Cerebellar cortex (tissue), 1 donor: ENCODE data around the gene EXT2.

Experiments used
- DNase-seq: peaks from one replicate; pipeline ENCODE4 v3.0.0-alpha.2; 2015; ENCODE audit warnings: low spot score

The EXT2 gene

DNA sequence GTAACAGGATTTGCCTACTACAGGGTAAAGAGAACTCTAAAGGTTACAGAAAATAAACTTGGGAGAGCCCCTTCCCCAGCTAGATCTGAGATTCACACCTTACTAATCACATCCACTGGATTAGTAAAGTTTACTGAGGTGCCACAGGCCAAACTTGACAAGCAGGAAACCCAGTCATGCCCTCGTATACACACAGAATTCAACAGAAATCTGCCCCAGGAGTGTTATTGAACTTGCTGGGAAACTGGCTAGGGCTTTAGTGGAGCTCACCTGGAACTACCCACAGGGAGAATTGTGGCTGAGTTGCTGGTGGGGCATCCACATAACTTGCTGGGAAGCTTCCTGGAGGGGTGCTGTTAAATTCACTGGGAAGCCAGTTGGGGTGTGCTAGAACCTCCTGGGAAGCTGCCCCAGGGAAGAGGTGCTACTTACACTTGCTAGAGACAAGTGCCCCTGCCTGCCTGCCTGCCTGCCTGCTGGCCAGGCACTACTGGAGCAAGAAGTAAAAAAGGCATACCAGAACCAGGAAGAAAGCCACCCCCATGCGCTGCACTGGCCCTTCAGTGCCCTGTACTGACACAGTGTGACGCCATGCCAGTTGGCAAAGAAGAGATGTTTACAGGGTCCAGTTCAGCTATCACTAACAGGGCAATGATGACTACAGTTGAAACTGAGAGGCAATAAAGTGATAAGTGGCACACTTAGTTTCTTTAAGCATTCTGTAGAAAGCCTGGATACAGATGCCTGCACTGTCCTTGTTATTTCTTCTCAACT, 108.0 kb downstream of the EXT2 start:
- DNase-seq = no peak

DNA sequence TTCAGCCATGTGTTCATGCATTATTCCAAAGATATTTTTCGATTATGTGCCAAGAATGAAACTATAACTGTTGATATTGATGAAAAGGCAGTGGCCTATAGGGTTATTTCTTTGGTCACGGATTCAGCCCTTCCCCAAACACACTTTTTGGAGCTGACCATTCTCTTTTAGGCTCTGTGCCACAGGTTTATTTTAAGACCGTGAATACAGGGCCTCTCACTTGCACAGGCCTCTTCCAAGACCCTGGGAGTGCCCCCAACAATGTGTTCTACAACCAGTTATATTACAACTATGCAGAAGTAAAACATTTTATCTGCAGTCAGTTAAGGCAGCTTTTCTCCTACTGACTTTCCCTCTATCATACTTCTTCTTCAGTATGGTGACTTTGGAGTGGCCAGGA, 109.9 kb downstream of the EXT2 start:
- DNase-seq = no peak

- no peak for DNase-seq
Measured at GRCh38 chr11:44205836-44206235, 110.4 kb downstream of the EXT2 start.

- no peak for DNase-seq
Measured at GRCh38 chr11:44207292-44207691, 111.8 kb downstream of the EXT2 start.

DNA sequence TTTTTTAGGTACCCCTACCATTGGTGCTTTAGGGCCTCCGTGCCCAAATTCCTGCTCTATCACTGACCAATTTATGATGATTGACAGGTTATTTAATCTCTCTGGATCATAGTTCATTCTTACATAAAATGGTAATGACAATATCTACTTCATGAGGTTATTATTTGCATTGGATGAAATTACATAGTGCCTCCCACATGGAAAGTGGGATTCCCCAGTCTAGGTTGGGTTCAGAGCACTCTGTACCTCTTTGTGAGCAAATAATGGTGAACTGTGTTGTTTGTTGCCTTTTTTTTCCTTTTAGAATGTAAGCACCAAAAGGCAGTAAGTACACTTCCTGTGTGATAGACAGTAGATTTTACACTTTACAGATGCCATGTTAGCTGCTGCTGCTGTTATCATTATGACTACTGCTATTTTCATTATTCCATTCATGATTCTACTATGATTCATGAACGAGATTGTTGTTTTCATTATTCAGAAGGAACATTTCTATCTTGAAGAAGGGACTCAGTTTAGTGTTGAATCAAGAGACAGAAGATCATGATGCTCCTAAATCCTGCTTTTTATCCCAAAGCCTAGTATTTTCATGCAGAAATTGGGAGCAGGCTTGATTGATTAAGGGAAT, 113.6 kb downstream of the EXT2 start:
- no peak for DNase-seq

- DNase-seq = no peak
Measured at GRCh38 chr11:44212128-44212527, 116.7 kb downstream of the EXT2 start.

DNA sequence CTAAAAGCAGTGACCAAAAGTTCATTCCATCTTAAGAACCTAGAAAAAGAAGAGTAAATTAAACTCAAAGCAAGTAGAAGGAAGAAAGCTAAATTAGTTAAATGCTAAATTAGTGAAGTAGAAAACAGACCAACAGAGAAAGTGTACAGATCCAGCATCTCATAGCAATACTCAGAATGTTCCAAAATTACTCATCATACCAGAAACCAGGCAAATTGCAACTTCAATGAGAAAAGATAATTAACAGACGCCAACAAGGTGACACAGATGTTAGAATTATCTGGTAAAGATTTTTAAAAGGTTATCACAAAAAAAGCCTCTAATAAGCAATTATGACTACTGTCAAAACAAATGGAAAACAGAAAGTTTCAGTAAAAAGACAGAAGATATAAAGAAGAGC, 117.7 kb downstream of the EXT2 start:
- DNase-seq = no peak

DNA sequence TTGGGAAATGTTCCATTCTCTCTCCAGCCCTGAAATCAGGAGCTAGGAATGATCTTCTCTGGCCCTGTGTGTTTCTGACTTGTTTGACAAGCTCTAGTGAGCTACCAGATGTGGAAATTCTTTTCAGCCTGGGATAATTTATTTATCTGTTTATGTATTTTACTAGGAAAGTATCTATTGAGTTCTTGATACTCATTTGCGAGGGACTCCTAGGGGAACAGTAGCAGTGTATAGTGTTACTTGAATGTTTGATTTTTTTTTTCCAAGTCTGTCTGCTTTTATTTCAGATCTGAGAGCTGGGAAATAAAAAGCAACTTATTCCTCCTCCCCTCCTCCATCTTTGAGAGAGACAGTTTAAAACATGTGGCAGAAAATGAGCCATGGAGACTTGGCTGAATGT, 122.0 kb downstream of the EXT2 start:
- DNase-seq = no peak

- no peak for DNase-seq
Measured at GRCh38 chr11:44219830-44220796, 124.6 kb downstream of the EXT2 start.

DNA sequence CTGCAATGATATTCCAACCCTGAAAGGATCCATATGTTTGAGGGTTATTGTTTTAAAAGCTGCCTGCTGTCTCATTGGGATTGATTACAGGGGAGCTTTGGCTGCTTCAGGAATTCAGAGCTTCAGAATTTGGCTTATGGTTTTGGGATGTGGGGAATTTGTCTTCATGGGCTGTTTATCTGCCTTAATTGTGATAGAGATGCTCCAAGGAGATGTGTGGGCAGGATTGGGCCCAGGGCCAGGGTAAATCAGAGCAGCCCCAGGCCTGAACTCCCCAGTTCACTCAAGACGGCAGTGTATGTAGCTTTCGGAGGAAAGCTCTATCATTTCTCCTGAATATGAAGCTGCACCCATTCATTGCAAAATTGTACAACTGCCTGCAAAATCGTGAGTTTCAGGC, 126.0 kb downstream of the EXT2 start:
- DNase-seq = no peak

DNA sequence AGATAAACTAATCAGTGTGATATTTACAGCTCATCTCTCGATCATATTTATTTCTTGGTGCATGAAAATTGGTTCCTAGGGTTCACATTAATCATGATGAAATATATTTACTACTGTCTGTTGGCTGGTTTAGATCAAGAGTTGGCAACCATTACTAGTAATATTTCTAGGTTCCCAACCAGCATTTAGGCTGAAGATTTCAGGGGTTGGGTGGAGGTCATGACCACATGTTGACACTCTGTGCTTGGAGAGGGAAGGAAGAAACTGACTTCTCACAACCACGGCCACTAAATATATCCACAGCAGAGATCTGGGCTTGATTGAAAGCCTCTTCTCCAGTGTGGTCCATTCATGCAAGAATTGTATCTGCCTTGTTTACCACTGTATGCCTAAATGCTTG, 126.5 kb downstream of the EXT2 start:
- DNase-seq = no peak

DNA sequence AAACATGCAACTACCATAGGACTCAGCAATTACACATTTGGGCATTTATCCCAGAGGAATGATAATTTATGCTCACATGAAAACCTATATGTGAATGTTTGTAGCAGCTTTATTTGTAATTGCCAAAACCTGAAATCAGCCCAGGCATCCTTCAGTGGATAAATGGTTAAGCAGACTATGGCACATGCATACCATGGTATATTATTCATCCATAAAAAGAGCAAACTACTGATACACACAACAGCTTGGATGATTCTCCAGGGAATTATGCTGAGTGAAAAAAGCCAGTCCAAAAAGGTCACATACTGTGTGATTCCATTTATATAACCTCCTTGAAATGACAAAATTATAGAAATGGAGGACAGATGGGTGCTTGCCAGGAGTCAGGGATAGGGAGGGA, 127.8 kb downstream of the EXT2 start:
- no peak for DNase-seq

GRCh38 chr11:44224867-44225501, 129.5 kb downstream of the EXT2 start:
- DNase-seq = no peak

DNA sequence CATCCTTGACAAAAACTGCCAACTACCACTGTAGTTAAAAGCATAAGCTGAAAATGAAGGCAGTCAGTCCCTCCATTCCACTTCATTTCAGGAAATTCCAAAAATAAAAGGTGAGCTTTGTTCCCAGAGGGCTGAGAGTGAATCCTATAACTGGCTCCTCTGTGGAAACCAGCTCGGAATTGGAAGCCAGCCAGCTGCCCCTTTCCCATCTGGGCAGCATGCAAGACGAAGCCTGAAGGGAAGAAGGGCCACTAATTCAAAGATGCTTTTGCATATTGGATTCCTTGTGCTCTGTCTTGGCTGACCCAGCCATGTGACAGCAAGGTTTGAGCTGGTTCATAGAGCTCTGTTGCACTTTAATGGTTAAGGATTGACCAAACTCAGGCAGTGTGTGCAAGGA, 131.0 kb downstream of the EXT2 start:
- DNase-seq = no peak

GRCh38 chr11:44226945-44227344, 131.5 kb downstream of the EXT2 start:
- no peak for DNase-seq

DNA sequence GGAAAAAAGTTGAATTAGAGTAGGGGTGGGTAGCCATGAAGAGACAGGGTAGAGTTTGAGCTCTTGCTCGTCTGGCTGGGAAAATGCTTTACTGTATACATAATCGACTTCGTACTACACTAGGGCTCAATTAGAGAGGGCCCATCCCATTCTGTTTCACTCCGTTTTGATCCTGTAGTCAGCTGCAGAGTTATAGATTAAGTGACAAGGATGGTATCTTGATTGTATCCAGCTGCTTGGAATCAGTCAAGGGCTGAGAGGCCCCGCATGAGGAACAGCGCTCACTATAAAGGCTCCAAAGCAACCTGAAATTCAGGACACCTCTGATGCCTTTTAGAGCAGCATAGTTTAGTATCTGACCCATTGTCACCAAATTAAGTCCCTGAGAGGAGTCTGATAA, 132.9 kb downstream of the EXT2 start:
- DNase-seq = no peak

- DNase-seq = no peak
Measured at GRCh38 chr11:44229098-44229497, 133.6 kb downstream of the EXT2 start.

- DNase-seq = no peak
Measured at GRCh38 chr11:44229624-44230023, 134.1 kb downstream of the EXT2 start.

- no peak for DNase-seq
Measured at GRCh38 chr11:44235765-44236201, 140.3 kb downstream of the EXT2 start.

DNA sequence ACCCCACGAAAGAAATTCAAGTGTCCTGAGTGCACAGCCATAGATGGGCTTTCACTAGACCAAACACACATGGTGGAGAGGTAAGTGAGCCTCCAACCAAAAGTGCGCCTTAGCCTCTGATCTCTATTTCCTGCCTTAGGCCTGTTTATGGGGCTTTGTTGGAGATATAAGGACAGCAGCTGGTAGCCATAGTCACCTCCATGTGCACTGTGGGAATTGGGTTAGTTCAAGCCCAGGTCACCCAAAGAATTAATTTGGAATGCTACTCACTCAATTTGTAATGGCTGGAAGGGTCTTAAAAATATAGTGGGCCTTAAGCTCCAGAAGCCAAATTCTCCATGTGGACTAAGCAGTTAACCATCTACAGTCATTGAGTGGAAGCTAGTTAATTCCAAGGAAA, 140.8 kb downstream of the EXT2 start:
- no peak for DNase-seq

DNA sequence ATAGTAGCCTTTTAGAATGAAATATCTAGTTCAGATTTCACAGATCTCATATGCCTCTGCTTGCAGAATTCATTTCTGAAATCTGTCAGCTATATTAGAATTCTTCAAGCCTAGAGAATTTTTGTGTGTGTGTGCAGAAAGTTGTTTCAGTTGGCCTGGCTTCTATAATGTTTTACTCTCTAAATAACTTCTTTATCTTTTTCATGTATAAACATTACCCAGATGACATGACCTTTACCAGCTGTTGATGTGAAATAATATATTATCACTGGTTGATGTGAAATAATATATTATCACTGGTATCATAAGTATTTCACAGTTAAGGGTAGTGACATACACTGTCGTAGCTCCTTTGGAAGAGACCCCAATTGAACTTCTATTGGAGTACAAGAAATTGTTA, 141.7 kb downstream of the EXT2 start:
- DNase-seq = no peak

DNA sequence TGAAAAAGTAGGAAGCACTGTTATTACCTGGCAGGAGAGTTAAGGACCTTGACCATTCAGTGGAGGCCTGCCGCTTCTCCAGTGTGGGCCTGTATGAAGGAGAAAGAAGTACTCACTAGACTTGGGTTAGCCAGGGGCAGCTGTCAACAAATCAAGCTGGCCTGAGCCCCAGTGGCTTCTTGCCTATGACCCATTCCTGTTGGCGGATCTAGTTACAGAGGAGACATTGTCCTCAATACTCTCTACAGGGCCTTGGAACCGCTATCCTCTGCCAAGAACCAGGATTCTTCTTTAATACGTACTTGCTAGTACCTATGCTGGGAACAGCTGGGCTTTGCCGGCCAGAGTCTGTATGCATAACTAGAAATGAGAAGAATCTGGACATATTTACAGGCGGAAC, 146.4 kb downstream of the EXT2 start:
- DNase-seq = no peak
